Right lobe of liver (tissue), 6 donors: ENCODE measurements around the gene LPIN1. TPM values are rescaled to one million over a fixed set of nuclear protein-coding genes. Genes with fewer than 3 reads are reported as not detected.

Experiments
- ATAC-seq, 4 donors: fragments of 200-7000 bp; cut with Tn5 transposase; one replicate each; pipeline ENCODE4 v1.9.1; 2020; ENCODE audit warnings: mild to moderate bottlenecking in 4 of 4, moderate library complexity in 4 of 4
- DNase-seq, 3 donors: peaks; one replicate each; pipeline ENCODE4 v3.0.0-alpha.2; 2020
- H3K27ac ChIP-seq, 3 donors: fragments of 200-600 bp; one replicate each; pipeline ENCODE4 v1.8.0; 2022
- H3K27me3 ChIP-seq, 2 donors: fragments of 200-600 bp; one replicate each; pipeline ENCODE4 v1.8.0; 2022
- H3K36me3 ChIP-seq, 4 donors: fragments of 200-600 bp; sonication (generic) in 1 of 4; one replicate each; pipeline versions ENCODE4 v1.5.1 to v1.8.0; 2017 to 2022; ENCODE audit warnings: control low read depth in 1 of 4
- H3K4me1 ChIP-seq, 4 donors: fragments of 200-600 bp; sonication (generic) in 1 of 4; one replicate each; pipeline versions ENCODE4 v1.5.1 to v1.8.0; 2017 to 2022; ENCODE audit warnings: control low read depth in 1 of 4
- H3K4me3 ChIP-seq, 3 donors: fragments of 200-600 bp; one replicate each; pipeline ENCODE4 v1.8.0; 2022
- H3K9me3 ChIP-seq, 4 donors: fragments of 200-600 bp; sonication (generic) in 1 of 4; one replicate each; pipeline versions ENCODE4 v1.5.1 to v1.8.0; 2017 to 2022; ENCODE audit warnings: control low read depth in 1 of 4
- CTCF ChIP-seq, 4 donors: fragments of 200-600 bp in 3 of 4; fragments of 450-650 bp in 1 of 4; IDR thresholded peaks; one replicate each; pipeline versions ENCODE4 v1.5.1 to v1.8.0; 2016 to 2022; ENCODE audit warnings: antibody characterized with exemption in 4 of 4, mild to moderate bottlenecking in 2 of 4
- POLR2A ChIP-seq: fragments of 450-650 bp; IDR thresholded peaks from one replicate; pipeline ENCODE4 v1.6.1; 2017; ENCODE audit warnings: antibody characterized with exemption, mild to moderate bottlenecking
- WGBS: methylation state at CpG from one replicate; pipeline ENCODE4 v1.1.6; 2018; ENCODE audit warnings: low coverage, low lambda C conversion rate; ENCODE audit not compliant: insufficient coverage; ENCODE audit errors: missing lambda C conversion rate; 5-methylcytosine and 5-hydroxymethylcytosine counted together
- intact Hi-C, 2 donors: fragments of 100-400 bp; cut with DNase I; formaldehyde crosslinking; loops; one replicate each; pipeline versions ENCODE4 v1.11.2 to v1.14.1; 2022
- total RNA-seq, 6 experiments: library from RNA; depleted of rRNA in 2 of 6; stranded (reverse); fragments of >200 nt in 2 of 6; fragmentation: NEBNext Ultra II Directional in 3 of 6; extraction: Animal tissue kit (Norgen Biotek cat#: 25700) in 3 of 6; gene quantifications; one replicate each; pipeline versions ENCODE4 v1.1.0 to v1.2.4, GENCODE V29; 2016 to 2023
- donor health status: DM: no; HTN: yes; CAD: no.
- donor health status: DM: no; HTN: no; CAD: no.
- donor health status: DM: no; HTN: no; CAD: no.
- donor health status: DM: no; HTN: yes; CAD: no.
- donor health status: DM: no; HTN: yes; CAD: no.

The LPIN1 gene
- total RNA-seq, 6 experiments from 2014 or later: 17.3 to 58.7 (median 29.1) TPM

- Histone ChIP-seq H3K27ac (no peak overlapping the region), H3K4me1 (no peaks in the 10 kb centered on the region), H3K36me3 (no peaks in the 10 kb centered on the region), H3K9me3 (no peaks in the 10 kb centered on the region), H3K27me3 (no peaks in the 10 kb centered on the region), H3K4me3 (no peak overlapping the region)
- no peak for DNase-seq
- TF ChIP-seq POLR2A: no peak
- TF ChIP-seq CTCF (IDR thresholded peaks at IDR 0.05): no peak
- ATAC-seq: peak in 2 of 4 donors; percentile 13 to 23
- intact Hi-C loops: no loop called here
- WGBS: 46% methylated on average over 8 of the region's 8 CpGs
Measured at GRCh38 chr2:11852526-11853196, 106.2 kb downstream of the LPIN1 start.

GRCh38 chr2:11853197-11853588, 106.8 kb downstream of the LPIN1 start:
- Histone ChIP-seq H3K27me3 (no peaks in the 10 kb centered on the region), H3K4me3 (no peak overlapping the region), H3K9me3 (no peaks in the 10 kb centered on the region), H3K27ac (no peak overlapping the region), H3K4me1 (no peaks in the 10 kb centered on the region), H3K36me3 (no peaks in the 10 kb centered on the region)
- TF ChIP-seq CTCF (IDR thresholded peaks at IDR 0.05): no peak
- TF ChIP-seq POLR2A: no peak
- ATAC-seq (no peak), DNase-seq (no peak)
- 65% methylated on average over 5 of the region's 5 CpGs for WGBS
- intact Hi-C loops: no loop called here

- no peak for ATAC-seq
- no peak for TF ChIP-seq POLR2A
- TF ChIP-seq CTCF (IDR thresholded peaks at IDR 0.05): no peak
- H3K36me3 ChIP-seq: no peaks in the 10 kb centered on the region
- intact Hi-C loops: no loop called here
- 54% methylated on average over 7 of the region's 10 CpGs for WGBS
- H3K27me3 ChIP-seq: no peaks in the 10 kb centered on the region
- no peak for DNase-seq
- no peaks in the 10 kb centered on the region for H3K4me1 ChIP-seq
- no peaks in the 10 kb centered on the region for H3K9me3 ChIP-seq
- no peak overlapping the region for H3K27ac ChIP-seq
- no peak overlapping the region for H3K4me3 ChIP-seq
Measured at GRCh38 chr2:11855064-11855760, 108.8 kb downstream of the LPIN1 start.

- Histone ChIP-seq H3K27me3 (no peaks in the 10 kb centered on the region), H3K4me3 (no peak overlapping the region), H3K4me1 (no peaks in the 10 kb centered on the region), H3K27ac (no peak overlapping the region), H3K9me3 (no peaks in the 10 kb centered on the region), H3K36me3 (no peaks in the 10 kb centered on the region)
- TF ChIP-seq CTCF (IDR thresholded peaks at IDR 0.05): no peak
- no peak for TF ChIP-seq POLR2A
- no peak for DNase-seq
- WGBS: 57% methylated on average over 5 of the region's 5 CpGs
- intact Hi-C loops: no loop called here
- no peak for ATAC-seq
Measured at GRCh38 chr2:11856095-11856494, 109.7 kb downstream of the LPIN1 start.
